Neutrophil (primary cell): ENCODE results near the gene USP47.

ENCODE experiments used
- H3K27ac ChIP-seq: fragments of 200-600 bp; sonication (generic); 2 replicates; pipeline ENCODE4 v1.5.1; 2016; ENCODE audit warnings: mild to moderate bottlenecking, moderate library complexity
- H3K27me3 ChIP-seq: fragments of 200-600 bp; sonication (generic); 2 replicates; pipeline ENCODE4 v1.6.0; 2016; ENCODE audit warnings: mild to moderate bottlenecking
- H3K36me3 ChIP-seq: fragments of 200-600 bp; sonication (generic); 2 replicates; pipeline ENCODE4 v1.5.1; 2017
- H3K4me1 ChIP-seq, 2 experiments: fragments of 200-600 bp in 1 of 2; sonication (generic) in 1 of 2; 1 replicate in 1 of 2; 2 replicates in 1 of 2; pipeline versions ENCODE4 v1.5.1 to v1.6.1; 2013 to 2016; ENCODE audit warnings: low read depth in 1 of 2, low read length in 1 of 2, mild to moderate bottlenecking in 1 of 2, moderate library complexity in 1 of 2; ENCODE audit not compliant: control insufficient read depth in 1 of 2, insufficient read depth in 1 of 2
- H3K4me3 ChIP-seq, 2 experiments: fragments of 200-600 bp in 1 of 2; sonication (generic) in 1 of 2; 1 replicate in 1 of 2; 2 replicates in 1 of 2; pipeline ENCODE4 v1.5.1; 2013 to 2016; ENCODE audit warnings: low read depth in 1 of 2, low read length in 1 of 2, mild to moderate bottlenecking in 1 of 2, moderate library complexity in 1 of 2
- H3K9me3 ChIP-seq: fragments of 200-600 bp; sonication (generic); 2 replicates; pipeline ENCODE4 v1.5.1; 2016
- CTCF ChIP-seq: fragments of 200-600 bp; sonication (generic); IDR thresholded peaks from 2 replicates; pipeline ENCODE4 v1.5.1; 2016; ENCODE audit warnings: antibody characterized with exemption

USP47 gene

GRCh38 chr11:11894486-11894885 is 52.7 kb downstream of the USP47 start:
- TF ChIP-seq CTCF = no peak
- H3K27ac ChIP-seq = no peak overlapping the region
- no peaks in the 10 kb centered on the region for H3K4me1 ChIP-seq
- no peak overlapping the region for H3K4me3 ChIP-seq
- peaks cover 58% of the 10 kb centered on the region for H3K36me3 ChIP-seq
- H3K9me3 ChIP-seq = no peaks in the 10 kb centered on the region
- no peaks in the 10 kb centered on the region for H3K27me3 ChIP-seq

- peaks cover 57% of the 10 kb centered on the region for H3K36me3 ChIP-seq
- H3K27ac ChIP-seq = no peak overlapping the region
- no peak for TF ChIP-seq CTCF
These were observed 53.9 kb downstream of the USP47 start for GRCh38 chr11:11895672-11896071.

GRCh38 chr11:11898648-11899047 is 56.9 kb downstream of the USP47 start:
- H3K4me1 ChIP-seq = no peaks in the 10 kb centered on the region
- H3K27me3 ChIP-seq = no peaks in the 10 kb centered on the region
- H3K4me3 ChIP-seq = no peak overlapping the region
- peaks cover 47% of the 10 kb centered on the region for H3K36me3 ChIP-seq
- TF ChIP-seq CTCF = no peak
- H3K27ac ChIP-seq = no peak overlapping the region
- H3K9me3 ChIP-seq = no peaks in the 10 kb centered on the region

More at GRCh38 chr11:11895672-11896071, 53.9 kb downstream of the USP47 start:
- H3K9me3 ChIP-seq = no peaks in the 10 kb centered on the region
- H3K4me3 ChIP-seq = no peak overlapping the region
- no peaks in the 10 kb centered on the region for H3K27me3 ChIP-seq
- no peaks in the 10 kb centered on the region for H3K4me1 ChIP-seq

GRCh38 chr11:11899401-11899800 is 57.6 kb downstream of the USP47 start:
- Histone ChIP-seq H3K27ac (no peak overlapping the region), H3K36me3 (peaks cover 49% of the 10 kb centered on the region), H3K4me3 (no peak overlapping the region), H3K27me3 (no peaks in the 10 kb centered on the region), H3K4me1 (no peaks in the 10 kb centered on the region), H3K9me3 (no peaks in the 10 kb centered on the region)
- no peak for TF ChIP-seq CTCF

GRCh38 chr11:11901929-11902328 is 60.2 kb downstream of the USP47 start:
- Histone ChIP-seq H3K9me3 (no peaks in the 10 kb centered on the region), H3K4me1 (no peaks in the 10 kb centered on the region), H3K27ac (no peak overlapping the region), H3K27me3 (no peaks in the 10 kb centered on the region), H3K4me3 (no peak overlapping the region), H3K36me3 (peaks cover 63% of the 10 kb centered on the region)
- no peak for TF ChIP-seq CTCF

- Histone ChIP-seq H3K4me1 (no peaks in the 10 kb centered on the region), H3K4me3 (no peak overlapping the region), H3K27me3 (no peaks in the 10 kb centered on the region), H3K27ac (no peak overlapping the region), H3K9me3 (no peaks in the 10 kb centered on the region), H3K36me3 (peaks cover 39% of the 10 kb centered on the region)
- TF ChIP-seq CTCF = no peak
These were observed 68.0 kb downstream of the USP47 start for GRCh38 chr11:11909727-11910126.
